Measurements from ENCODE around the gene CFAP20DC.

The CFAP20DC gene

GRCh38 chr3:58861551-58861950 lies 188.3 kb downstream of the CFAP20DC start:
- no peak overlapping the region for H3K14ac ChIP-seq (ENCODE audit: low read length in 2 of 2)
- no peak overlapping the region for H4K8ac ChIP-seq (ENCODE audit: low read length)
- no peak overlapping the region for H2AFZ ChIP-seq (ENCODE audit: low read depth, low read length)
- H2BK120ac ChIP-seq (ENCODE audit: low read depth, low read length), result no peak overlapping the region
- H3K36me3 ChIP-seq (ENCODE audit: control insufficient read depth in 1 of 2, insufficient read depth in 2 of 2, low read depth in 1 of 2, low read length in 2 of 2), result no peaks in the 10 kb centered on the region
- no peak for DNase-seq
- H3K4ac ChIP-seq (ENCODE audit: low read depth in 1 of 2, low read length in 2 of 2), result no peak overlapping the region
- H3K27me3 ChIP-seq (ENCODE audit: control insufficient read depth in 1 of 2, insufficient read depth in 1 of 2, low read length in 2 of 2), result no peaks in the 10 kb centered on the region
- H3K9me3 ChIP-seq (ENCODE audit: control insufficient read depth, low read length), result no peaks in the 10 kb centered on the region
- no peak overlapping the region for H3K4me2 ChIP-seq (ENCODE audit: low read length, poor library complexity, severe bottlenecking)
- H2AK5ac ChIP-seq (ENCODE audit: low read length, severe bottlenecking), result no peak overlapping the region
- WGBS, result 87% methylated on average over 2 of the region's 3 CpGs
- H3K79me1 ChIP-seq (replicated peaks; ENCODE audit: low read length, poor library complexity, severe bottlenecking), result no peaks in the 10 kb centered on the region
- no peak overlapping the region for H2BK15ac ChIP-seq (ENCODE audit: low read depth, poor library complexity, severe bottlenecking)
- H3K23ac ChIP-seq (ENCODE audit: low read length in 2 of 2), result no peak overlapping the region
- no peaks in the 10 kb centered on the region for H3K4me1 ChIP-seq (ENCODE audit: control insufficient read depth, insufficient read depth, low read depth, low read length)
- H3K27ac ChIP-seq (ENCODE audit: low read length, poor library complexity, severe bottlenecking), result no peak overlapping the region
- H3K4me3 ChIP-seq (ENCODE audit: insufficient read depth in 1 of 2, low read depth in 1 of 2, low read length in 2 of 2), result no peak overlapping the region
- no peak overlapping the region for H3K9ac ChIP-seq (ENCODE audit: low read length)
- H4K91ac ChIP-seq (ENCODE audit: low read length), result no peak overlapping the region
- no peak overlapping the region for H2BK5ac ChIP-seq (ENCODE audit: low read depth, low read length, poor library complexity, severe bottlenecking)
- H3K18ac ChIP-seq (ENCODE audit: low read depth in 1 of 2, low read length in 2 of 2), result no peak overlapping the region
- H2BK12ac ChIP-seq (ENCODE audit: low read length in 2 of 2), result no peak overlapping the region

DNA sequence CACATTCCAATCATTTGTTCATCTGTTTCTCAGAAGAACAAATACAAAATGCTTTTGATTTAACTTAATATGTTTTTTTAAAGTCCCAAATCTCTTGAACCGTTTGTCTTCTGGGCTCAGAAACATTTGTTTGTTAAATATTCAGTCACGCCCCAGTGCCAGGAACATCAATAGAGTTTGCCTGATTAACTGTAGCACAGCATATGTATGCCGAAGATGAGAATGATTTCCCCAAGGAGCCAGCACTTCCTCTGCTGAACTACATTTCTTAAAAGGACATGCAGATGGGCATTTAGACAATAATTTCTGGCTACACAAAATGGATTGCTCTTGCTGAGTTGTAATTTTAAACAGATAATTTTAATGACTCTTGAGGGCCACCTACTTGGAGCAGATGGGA lies 191.7 kb downstream of the CFAP20DC start:
- H2BK15ac ChIP-seq (ENCODE audit: low read depth, poor library complexity, severe bottlenecking), result no peak overlapping the region
- H3K27ac ChIP-seq (ENCODE audit: low read length, poor library complexity, severe bottlenecking), result no peak overlapping the region
- no peak overlapping the region for H2BK12ac ChIP-seq (ENCODE audit: low read length in 2 of 2)
- peak overlapping the region; percentile 50 for H3K9ac ChIP-seq (ENCODE audit: low read length)
- H3K4me1 ChIP-seq (ENCODE audit: control insufficient read depth, insufficient read depth, low read depth, low read length), result no peaks in the 10 kb centered on the region
- H3K18ac ChIP-seq (ENCODE audit: low read depth in 1 of 2, low read length in 2 of 2), result no peak overlapping the region
- DNase-seq, result no peak
- no peaks in the 10 kb centered on the region for H3K9me3 ChIP-seq (ENCODE audit: control insufficient read depth, low read length)
- H4K91ac ChIP-seq (ENCODE audit: low read length), result no peak overlapping the region
- WGBS, result 57% methylated on average over 3 of the region's 3 CpGs
- no peak overlapping the region for H4K8ac ChIP-seq (ENCODE audit: low read length)
- H2AFZ ChIP-seq (ENCODE audit: low read depth, low read length), result no peak overlapping the region
- no peak overlapping the region for H3K4me2 ChIP-seq (ENCODE audit: low read length, poor library complexity, severe bottlenecking)
- no peak overlapping the region for H2BK120ac ChIP-seq (ENCODE audit: low read depth, low read length)
- no peak overlapping the region for H3K14ac ChIP-seq (ENCODE audit: low read length in 2 of 2)
- H3K27me3 ChIP-seq (ENCODE audit: control insufficient read depth in 1 of 2, insufficient read depth in 1 of 2, low read length in 2 of 2), result no peaks in the 10 kb centered on the region
- H3K36me3 ChIP-seq (ENCODE audit: control insufficient read depth in 1 of 2, insufficient read depth in 2 of 2, low read depth in 1 of 2, low read length in 2 of 2), result no peaks in the 10 kb centered on the region
- H3K23ac ChIP-seq (ENCODE audit: low read length in 2 of 2), result no peak overlapping the region
- no peak overlapping the region for H3K4ac ChIP-seq (ENCODE audit: low read depth in 1 of 2, low read length in 2 of 2)
- no peaks in the 10 kb centered on the region for H3K79me1 ChIP-seq (replicated peaks; ENCODE audit: low read length, poor library complexity, severe bottlenecking)
- no peak overlapping the region for H2AK5ac ChIP-seq (ENCODE audit: low read length, severe bottlenecking)
- peak overlapping the region in 1 of 2 experiments; percentile 30 for H3K4me3 ChIP-seq (ENCODE audit: insufficient read depth in 1 of 2, low read depth in 1 of 2, low read length in 2 of 2)
- no peak overlapping the region for H2BK5ac ChIP-seq (ENCODE audit: low read depth, low read length, poor library complexity, severe bottlenecking)

GRCh38 chr3:58857402-58857801 lies 192.4 kb downstream of the CFAP20DC start:
- H3K9ac ChIP-seq (ENCODE audit: low read length), result no peak overlapping the region
- no peak overlapping the region for H3K4me2 ChIP-seq (ENCODE audit: low read length, poor library complexity, severe bottlenecking)
- no peaks in the 10 kb centered on the region for H3K79me1 ChIP-seq (replicated peaks; ENCODE audit: low read length, poor library complexity, severe bottlenecking)
- H3K4me3 ChIP-seq (ENCODE audit: insufficient read depth in 1 of 2, low read depth in 1 of 2, low read length in 2 of 2), result no peak overlapping the region
- H3K36me3 ChIP-seq (ENCODE audit: control insufficient read depth in 1 of 2, insufficient read depth in 2 of 2, low read depth in 1 of 2, low read length in 2 of 2), result no peaks in the 10 kb centered on the region
- H3K27me3 ChIP-seq (ENCODE audit: control insufficient read depth in 1 of 2, insufficient read depth in 1 of 2, low read length in 2 of 2), result no peaks in the 10 kb centered on the region
- no peak overlapping the region for H2BK12ac ChIP-seq (ENCODE audit: low read length in 2 of 2)
- H3K14ac ChIP-seq (ENCODE audit: low read length in 2 of 2), result no peak overlapping the region
- no peak overlapping the region for H3K27ac ChIP-seq (ENCODE audit: low read length, poor library complexity, severe bottlenecking)
- no peak for DNase-seq
- H2BK15ac ChIP-seq (ENCODE audit: low read depth, poor library complexity, severe bottlenecking), result no peak overlapping the region
- H2BK5ac ChIP-seq (ENCODE audit: low read depth, low read length, poor library complexity, severe bottlenecking), result no peak overlapping the region
- H2AFZ ChIP-seq (ENCODE audit: low read depth, low read length), result no peak overlapping the region
- WGBS, result no CpG with 5 or more reads among the region's 1 CpG
- no peak overlapping the region for H4K91ac ChIP-seq (ENCODE audit: low read length)
- H3K4me1 ChIP-seq (ENCODE audit: control insufficient read depth, insufficient read depth, low read depth, low read length), result no peaks in the 10 kb centered on the region
- H2BK120ac ChIP-seq (ENCODE audit: low read depth, low read length), result no peak overlapping the region
- H4K8ac ChIP-seq (ENCODE audit: low read length), result no peak overlapping the region
- no peak overlapping the region for H3K23ac ChIP-seq (ENCODE audit: low read length in 2 of 2)
- no peak overlapping the region for H3K18ac ChIP-seq (ENCODE audit: low read depth in 1 of 2, low read length in 2 of 2)
- H3K4ac ChIP-seq (ENCODE audit: low read depth in 1 of 2, low read length in 2 of 2), result no peak overlapping the region
- no peaks in the 10 kb centered on the region for H3K9me3 ChIP-seq (ENCODE audit: control insufficient read depth, low read length)
- H2AK5ac ChIP-seq (ENCODE audit: low read length, severe bottlenecking), result no peak overlapping the region

- H4K91ac ChIP-seq (ENCODE audit: low read length), result no peak overlapping the region
- H3K23ac ChIP-seq (ENCODE audit: low read length in 2 of 2), result no peak overlapping the region
- H3K4me2 ChIP-seq (ENCODE audit: low read length, poor library complexity, severe bottlenecking), result no peak overlapping the region
- no peak overlapping the region for H2BK12ac ChIP-seq (ENCODE audit: low read length in 2 of 2)
- H2BK15ac ChIP-seq (ENCODE audit: low read depth, poor library complexity, severe bottlenecking), result no peak overlapping the region
- no peak overlapping the region for H3K9ac ChIP-seq (ENCODE audit: low read length)
- no peak overlapping the region for H3K4ac ChIP-seq (ENCODE audit: low read depth in 1 of 2, low read length in 2 of 2)
- H3K27me3 ChIP-seq (ENCODE audit: control insufficient read depth in 1 of 2, insufficient read depth in 1 of 2, low read length in 2 of 2), result no peaks in the 10 kb centered on the region
- no peaks in the 10 kb centered on the region for H3K79me1 ChIP-seq (replicated peaks; ENCODE audit: low read length, poor library complexity, severe bottlenecking)
- no peaks in the 10 kb centered on the region for H3K4me1 ChIP-seq (ENCODE audit: control insufficient read depth, insufficient read depth, low read depth, low read length)
- peaks cover 5% of the 10 kb centered on the region for H3K9me3 ChIP-seq (ENCODE audit: control insufficient read depth, low read length)
- no peak overlapping the region for H2BK120ac ChIP-seq (ENCODE audit: low read depth, low read length)
- DNase-seq, result no peak
- no peak overlapping the region for H2AK5ac ChIP-seq (ENCODE audit: low read length, severe bottlenecking)
- no peak overlapping the region for H2BK5ac ChIP-seq (ENCODE audit: low read depth, low read length, poor library complexity, severe bottlenecking)
- H3K14ac ChIP-seq (ENCODE audit: low read length in 2 of 2), result no peak overlapping the region
- H4K8ac ChIP-seq (ENCODE audit: low read length), result no peak overlapping the region
- no peaks in the 10 kb centered on the region for H3K36me3 ChIP-seq (ENCODE audit: control insufficient read depth in 1 of 2, insufficient read depth in 2 of 2, low read depth in 1 of 2, low read length in 2 of 2)
- H3K27ac ChIP-seq (ENCODE audit: low read length, poor library complexity, severe bottlenecking), result no peak overlapping the region
- WGBS, result 82% methylated on average over 7 of the region's 7 CpGs
- H2AFZ ChIP-seq (ENCODE audit: low read depth, low read length), result no peak overlapping the region
- H3K18ac ChIP-seq (ENCODE audit: low read depth in 1 of 2, low read length in 2 of 2), result no peak overlapping the region
- H3K4me3 ChIP-seq (ENCODE audit: insufficient read depth in 1 of 2, low read depth in 1 of 2, low read length in 2 of 2), result no peak overlapping the region
Measured at GRCh38 chr3:58848826-58849225, 201.0 kb downstream of the CFAP20DC start.
